GM12801 (cell line): ENCODE measurements around the gene RNF212.

Experiments
- CTCF ChIP-seq: IDR thresholded peaks from one replicate; pipeline ENCODE4 v1.5.1; 2011; ENCODE audit warnings: control low read depth; ENCODE audit not compliant: insufficient read length; ENCODE audit errors: extremely low read depth

Gene RNF212

GRCh38 chr4:1072830-1073446 is 40.4 kb downstream of the RNF212 start:
- no peak for TF ChIP-seq CTCF

GRCh38 chr4:1069394-1069793 is 44.0 kb downstream of the RNF212 start:
- TF ChIP-seq CTCF, result no peak

- TF ChIP-seq CTCF, result no peak
These were observed 47.6 kb downstream of the RNF212 start for GRCh38 chr4:1065732-1066131.

GRCh38 chr4:1062419-1062818 is 50.9 kb downstream of the RNF212 start:
- no peak for TF ChIP-seq CTCF

- no peak for TF ChIP-seq CTCF
These were observed 51.6 kb downstream of the RNF212 start for GRCh38 chr4:1061760-1062159.

GRCh38 chr4:1061056-1061700 is 52.2 kb downstream of the RNF212 start:
- no peak for TF ChIP-seq CTCF

GRCh38 chr4:1060621-1061020 is 52.7 kb downstream of the RNF212 start:
- no peak for TF ChIP-seq CTCF

GRCh38 chr4:1060121-1060520 is 53.2 kb downstream of the RNF212 start:
- no peak for TF ChIP-seq CTCF
